Smooth muscle cell (in vitro differentiated cells): ENCODE data around the gene PRKN. TPM values are rescaled to one million over a fixed set of nuclear protein-coding genes. Genes with fewer than 3 reads are reported as not detected.

Experiments
- DNase-seq: peaks from one replicate; lab custom pipeline; 2025; ENCODE audit not compliant: unreplicated experiment; lab: John Stamatoyannopoulos, UW
- H2AFZ ChIP-seq: fragments of 200-600 bp; sonication (generic); 2 replicates; pipeline ENCODE4 v1.6.0; 2016; ENCODE audit warnings: antibody characterized with exemption, low read depth, mild to moderate bottlenecking
- H3F3A ChIP-seq: fragments of 200-600 bp; sonication (generic); 2 replicates; pipeline ENCODE4 v1.6.0; 2017; ENCODE audit warnings: antibody characterized with exemption, low read depth
- H3K27ac ChIP-seq: fragments of 200-600 bp; sonication (generic); 2 replicates; pipeline ENCODE4 v1.5.1; 2016; ENCODE audit warnings: low read depth, mild to moderate bottlenecking
- H3K27me3 ChIP-seq: fragments of 200-600 bp; sonication (generic); 2 replicates; pipeline ENCODE4 v1.6.1; 2016; ENCODE audit warnings: low read depth, mild to moderate bottlenecking
- H3K36me3 ChIP-seq: fragments of 200-600 bp; sonication (generic); 2 replicates; pipeline ENCODE4 v1.5.1; 2016; ENCODE audit warnings: low read depth
- H3K4me1 ChIP-seq: fragments of 200-600 bp; sonication (generic); 2 replicates; pipeline ENCODE4 v1.5.1; 2016; ENCODE audit warnings: low read depth
- H3K4me2 ChIP-seq: fragments of 200-600 bp; sonication (generic); 2 replicates; pipeline ENCODE4 v1.6.0; 2016; ENCODE audit warnings: mild to moderate bottlenecking
- H3K4me3 ChIP-seq: fragments of 200-600 bp; sonication (generic); 2 replicates; pipeline ENCODE4 v1.5.1; 2016; ENCODE audit warnings: mild to moderate bottlenecking
- H3K79me2 ChIP-seq: fragments of 200-600 bp; sonication (generic); 2 replicates; pipeline ENCODE4 v1.6.0; 2016; ENCODE audit warnings: low read depth, mild to moderate bottlenecking
- H3K9ac ChIP-seq: fragments of 200-600 bp; sonication (generic); 2 replicates; pipeline ENCODE4 v1.6.0; 2016; ENCODE audit warnings: low read depth
- H3K9me3 ChIP-seq: fragments of 200-600 bp; sonication (generic); replicated peaks from 2 replicates; pipeline ENCODE4 v1.5.1; 2016; ENCODE audit warnings: low read depth
- H4K20me1 ChIP-seq: fragments of 200-600 bp; sonication (generic); 2 replicates; pipeline ENCODE4 v1.6.0; 2016; ENCODE audit warnings: low read depth
- CTCF ChIP-seq: fragments of 200-600 bp; sonication (generic); IDR thresholded peaks from 2 replicates; pipeline ENCODE4 v1.5.1; 2017; ENCODE audit warnings: borderline replicate concordance, mild to moderate bottlenecking, antibody characterized with exemption; ENCODE audit not compliant: insufficient read depth, poor library complexity, severe bottlenecking
- WGBS: methylation state at CpG from one replicate; pipeline ENCODE4 v1.1.7; 2016; ENCODE audit warnings: low lambda C conversion rate; 5-methylcytosine and 5-hydroxymethylcytosine counted together
- polyA plus RNA-seq: library from polyadenylated mRNA; unstranded; fragments of >200 nt; fragmentation: Nextera tagmentation; extraction: Ambion mirVana; gene quantifications from 2 replicates; pipeline ENCODE4 v1.2.1, GENCODE V29; 2016
- total RNA-seq: library from RNA; depleted of rRNA; stranded (reverse); fragments of >200 nt; gene quantifications from 2 replicates; pipeline ENCODE4 v1.2.3, GENCODE V29; 2014

The PRKN gene
- total and polyA plus RNA-seq, 2 experiments from 2014 or later, result 0.81 to 5.1 TPM

DNA sequence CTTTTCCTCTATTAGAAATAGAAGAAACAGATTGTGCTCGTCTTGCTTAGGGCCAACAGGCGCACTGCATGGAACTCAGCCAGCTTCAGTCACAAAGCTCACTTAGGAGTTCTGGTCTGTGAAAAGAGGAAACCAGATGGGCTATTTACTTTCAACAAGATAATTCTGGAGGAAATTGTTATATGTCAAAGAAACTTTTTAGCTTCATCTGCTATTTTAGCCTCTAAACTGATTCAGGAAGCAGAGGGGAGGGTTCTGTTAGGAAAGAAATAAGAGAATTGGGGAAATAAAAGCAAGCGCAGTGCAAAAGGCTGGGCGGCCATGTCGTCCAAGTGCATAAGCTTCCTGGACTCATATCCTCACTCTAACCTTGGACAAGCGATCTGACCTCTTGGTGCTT lies 21.3 kb downstream of the PRKN start:
- H3K9ac ChIP-seq, result no peak overlapping the region
- H2AFZ ChIP-seq, result no peak overlapping the region
- no peaks in the 10 kb centered on the region for H3K27me3 ChIP-seq
- DNase-seq, result no peak
- H3K4me3 ChIP-seq, result no peak overlapping the region
- peaks cover 13% of the 10 kb centered on the region for H3K4me1 ChIP-seq
- no peak overlapping the region for H3K27ac ChIP-seq
- no peaks in the 10 kb centered on the region for H4K20me1 ChIP-seq
- no peaks in the 10 kb centered on the region for H3K9me3 ChIP-seq
- TF ChIP-seq CTCF, result no peak
- H3K4me2 ChIP-seq, result no peak overlapping the region
- H3F3A ChIP-seq, result no peaks in the 10 kb centered on the region
- H3K79me2 ChIP-seq, result no peaks in the 10 kb centered on the region
- no peaks in the 10 kb centered on the region for H3K36me3 ChIP-seq
- WGBS, result 81% methylated on average over 6 of the region's 6 CpGs

- Histone ChIP-seq H3K4me2 (no peak overlapping the region), H3K36me3 (no peaks in the 10 kb centered on the region), H3K27ac (no peak overlapping the region), H4K20me1 (no peaks in the 10 kb centered on the region), H3K9me3 (no peaks in the 10 kb centered on the region), H3K79me2 (no peaks in the 10 kb centered on the region), H3K9ac (no peak overlapping the region), H2AFZ (no peak overlapping the region), H3F3A (no peaks in the 10 kb centered on the region), H3K4me1 (peaks cover 13% of the 10 kb centered on the region), H3K27me3 (no peaks in the 10 kb centered on the region), H3K4me3 (no peak overlapping the region)
- no peak for TF ChIP-seq CTCF
- DNase-seq, result no peak
- 89% methylated on average over 4 of the region's 4 CpGs for WGBS
Measured at GRCh38 chr6:162705736-162706135, 21.8 kb downstream of the PRKN start.

DNA sequence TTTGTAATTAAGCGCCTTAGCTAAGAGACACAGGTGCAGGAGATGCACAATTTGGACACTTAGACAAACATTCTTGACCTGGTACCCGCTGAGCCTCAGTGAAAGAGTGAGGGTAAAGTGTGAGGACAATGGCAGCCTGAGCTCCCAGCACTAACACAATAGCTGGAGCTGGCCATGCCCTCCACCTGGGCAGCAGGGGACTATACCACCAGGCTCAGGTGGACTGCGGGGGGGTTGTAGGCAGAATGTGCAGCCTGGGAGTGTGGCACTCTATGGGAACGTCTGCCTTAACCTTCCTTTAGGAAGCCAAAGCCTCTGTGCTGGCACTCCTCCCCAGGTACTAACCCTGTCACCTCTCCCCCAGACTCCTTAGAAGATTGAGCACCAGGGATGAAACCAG lies 23.6 kb downstream of the PRKN start:
- Histone ChIP-seq H3K27me3 (no peaks in the 10 kb centered on the region), H3K9ac (no peak overlapping the region), H3K79me2 (no peaks in the 10 kb centered on the region), H2AFZ (no peak overlapping the region), H3K36me3 (no peaks in the 10 kb centered on the region), H3K4me1 (peaks cover 13% of the 10 kb centered on the region), H3K4me2 (no peak overlapping the region), H3K27ac (no peak overlapping the region), H4K20me1 (no peaks in the 10 kb centered on the region), H3K9me3 (no peaks in the 10 kb centered on the region), H3F3A (no peaks in the 10 kb centered on the region), H3K4me3 (no peak overlapping the region)
- no peak for TF ChIP-seq CTCF
- no peak for DNase-seq
- WGBS, result 91% methylated on average over 4 of the region's 4 CpGs

DNA sequence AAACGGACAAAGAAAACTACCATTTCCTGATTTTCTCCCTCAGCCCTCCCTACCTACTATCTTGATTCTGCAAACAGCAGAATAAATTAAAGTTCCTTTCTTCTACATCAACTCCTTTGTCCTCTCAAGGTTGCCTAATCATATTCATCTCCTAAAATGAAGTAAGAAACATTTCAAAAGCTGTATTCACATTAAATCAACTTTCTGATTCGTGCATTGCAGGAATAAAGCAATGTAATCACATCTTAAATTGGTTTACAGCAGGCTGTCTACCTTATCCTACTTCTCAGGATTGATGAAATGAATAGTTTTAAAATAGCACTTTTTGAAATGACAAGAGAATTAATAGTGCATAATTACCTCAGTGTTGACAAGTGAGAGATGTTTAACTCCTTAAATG lies 25.1 kb downstream of the PRKN start:
- no peaks in the 10 kb centered on the region for H3K79me2 ChIP-seq
- DNase-seq, result no peak
- no peak for TF ChIP-seq CTCF
- peaks cover 13% of the 10 kb centered on the region for H3K4me1 ChIP-seq
- H3K36me3 ChIP-seq, result no peaks in the 10 kb centered on the region
- no peak overlapping the region for H3K4me3 ChIP-seq
- H3K27me3 ChIP-seq, result no peaks in the 10 kb centered on the region
- H3K9ac ChIP-seq, result no peak overlapping the region
- 88% methylated on average over 2 of the region's 2 CpGs for WGBS
- no peaks in the 10 kb centered on the region for H3F3A ChIP-seq
- H3K27ac ChIP-seq, result no peak overlapping the region
- no peak overlapping the region for H2AFZ ChIP-seq
- H4K20me1 ChIP-seq, result no peaks in the 10 kb centered on the region
- no peaks in the 10 kb centered on the region for H3K9me3 ChIP-seq
- H3K4me2 ChIP-seq, result no peak overlapping the region
